IPS DF 4.7 (cell line): Measurements from ENCODE around the gene B3GALNT1.
"Not testable (repeated sequence)": the region's sequence is repeated elsewhere in the genome, so short reads cannot be mapped to it uniquely, and the experiment has no call there.

Experiments
- DNase-seq: peaks from one replicate; pipeline ENCODE4 v3.0.0-alpha.2; 2013; ENCODE audit warnings: low spot score; ENCODE audit errors: extremely low read depth

The B3GALNT1 gene

GRCh38 chr3:161081633-161082032, 23.5 kb downstream of the B3GALNT1 start:
- no peak for DNase-seq

- no peak for DNase-seq
Observed at GRCh38 chr3:161073181-161073580, 32.0 kb downstream of the B3GALNT1 start.

DNA sequence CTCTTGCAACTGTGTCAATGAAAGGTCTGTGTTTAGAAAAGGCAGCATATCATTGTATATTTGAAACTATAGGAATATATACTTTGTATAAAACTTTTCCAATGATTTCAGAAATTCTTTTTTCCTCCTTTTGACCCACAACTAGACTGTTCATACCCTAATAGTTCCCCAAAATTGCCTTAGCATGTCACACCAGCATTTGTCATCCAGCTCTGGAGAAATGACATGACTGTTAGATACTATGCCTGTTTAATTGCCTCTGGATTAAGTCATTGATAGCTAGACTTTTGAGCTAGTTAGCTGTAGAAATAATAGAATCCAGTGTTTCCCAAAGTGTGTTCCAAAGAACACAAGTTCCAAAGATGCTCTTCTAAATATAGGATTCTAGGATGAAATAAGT, 32.4 kb downstream of the B3GALNT1 start:
- no peak for DNase-seq

DNA sequence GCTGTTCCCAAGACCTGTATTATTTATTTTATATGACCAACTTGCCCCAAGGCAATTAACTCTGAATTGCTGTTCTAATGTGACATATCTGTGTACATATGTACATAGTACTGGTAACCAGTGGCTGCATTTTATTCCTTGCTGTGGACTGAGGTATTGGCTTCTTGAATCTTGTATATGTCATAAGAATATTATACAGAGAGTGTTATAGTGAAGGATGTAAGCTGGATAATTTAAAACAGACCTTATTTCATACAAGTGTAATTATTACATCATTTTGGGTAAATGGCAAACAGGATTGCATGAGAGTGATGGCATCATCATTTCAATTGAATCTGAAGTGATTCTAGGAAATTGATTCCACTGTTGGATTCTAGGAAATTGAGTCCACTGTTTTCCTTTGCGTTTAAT, 32.9 kb downstream of the B3GALNT1 start:
- no peak for DNase-seq

DNA sequence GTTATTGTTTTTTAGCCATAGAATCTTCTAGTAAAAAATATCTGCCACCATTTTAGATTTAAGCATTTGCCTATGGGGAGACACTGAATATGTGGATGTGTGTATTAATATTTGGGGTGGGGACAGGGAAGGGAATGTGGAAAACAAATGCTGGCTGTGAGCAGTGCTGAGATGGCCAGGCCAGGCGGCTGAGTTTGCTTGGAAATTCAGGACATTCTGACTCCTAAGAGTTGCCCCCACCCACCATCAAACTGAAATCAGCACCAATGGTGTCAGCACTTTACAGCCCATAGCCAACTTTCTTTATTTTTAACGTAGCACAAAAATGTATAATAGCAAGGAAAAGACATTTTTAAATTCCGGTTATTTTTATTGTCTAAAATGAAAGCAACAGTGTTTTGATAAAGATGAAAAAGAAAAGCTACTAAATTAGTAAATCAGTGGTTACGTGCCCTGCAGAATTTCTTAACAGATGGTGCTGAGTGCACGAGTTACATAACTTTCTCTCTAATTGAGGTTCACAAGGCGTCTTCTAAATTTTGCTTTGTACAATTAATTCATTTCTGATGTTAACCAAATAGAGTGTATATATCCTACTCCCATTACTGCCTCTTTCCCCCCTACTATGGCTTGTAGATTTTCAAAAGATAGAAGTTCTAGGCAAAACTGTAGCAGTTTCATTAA, 34.0 kb downstream of the B3GALNT1 start:
- DNase-seq: no peak

- DNase-seq: no peak
Observed at GRCh38 chr3:161070252-161070930, 34.8 kb downstream of the B3GALNT1 start.

DNA sequence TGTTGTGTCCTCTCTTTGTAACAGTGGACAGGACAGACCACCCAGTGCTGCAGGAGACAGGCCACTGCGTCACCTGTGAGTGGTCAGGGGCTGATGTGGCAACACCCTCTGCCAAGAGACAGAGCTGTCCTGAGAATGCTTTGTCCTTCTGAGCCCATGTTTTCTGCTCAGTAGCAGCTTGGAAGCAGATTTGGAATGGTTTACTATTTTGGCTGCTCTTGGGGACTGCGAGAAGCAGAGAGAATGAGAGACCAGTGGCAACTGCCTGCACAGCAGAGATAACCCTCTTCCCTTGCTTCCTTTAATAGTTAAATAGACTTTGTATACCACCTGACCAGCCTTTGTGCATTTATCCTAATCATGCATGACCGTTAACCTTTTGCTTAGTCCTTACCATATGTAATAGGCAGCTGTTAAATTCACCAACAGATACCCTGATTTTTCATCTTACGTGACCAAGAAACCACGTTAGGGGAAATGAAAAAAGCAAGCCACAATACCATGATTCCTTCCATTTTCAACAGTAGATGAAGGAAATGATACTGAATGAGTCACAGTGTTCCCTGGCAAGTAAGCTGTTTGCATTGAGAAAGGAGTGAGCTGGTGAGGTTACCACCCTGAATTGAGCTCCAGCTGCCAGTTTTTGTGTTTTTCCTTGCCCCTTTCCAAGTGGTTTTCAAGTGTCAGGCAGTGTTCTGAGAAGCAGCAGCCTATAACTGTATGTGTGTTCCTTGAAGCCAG, 35.5 kb downstream of the B3GALNT1 start:
- no peak for DNase-seq

DNA sequence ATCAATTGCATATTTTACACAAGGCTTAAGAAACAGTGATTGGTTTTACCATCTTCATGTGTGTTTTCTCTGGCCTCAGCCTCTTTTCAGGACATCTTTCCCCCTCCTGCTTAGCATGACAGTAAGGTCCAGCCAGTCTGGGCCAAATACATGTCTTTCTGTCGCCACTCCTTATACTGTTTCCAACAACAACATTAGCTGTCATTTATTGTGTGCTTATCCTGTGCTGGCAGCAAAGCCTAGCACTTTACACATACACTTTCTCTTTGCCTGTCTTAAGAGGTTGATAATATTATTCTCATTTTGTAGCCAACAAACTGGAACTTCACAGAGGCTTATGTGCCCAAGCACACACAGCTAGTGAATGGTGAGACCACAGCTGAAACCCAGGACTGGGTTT, 37.8 kb downstream of the B3GALNT1 start:
- DNase-seq: no peak

- no peak for DNase-seq
Observed at GRCh38 chr3:161066930-161067329, 38.2 kb downstream of the B3GALNT1 start.

GRCh38 chr3:161064413-161064812, 40.7 kb downstream of the B3GALNT1 start:
- DNase-seq: no peak

DNA sequence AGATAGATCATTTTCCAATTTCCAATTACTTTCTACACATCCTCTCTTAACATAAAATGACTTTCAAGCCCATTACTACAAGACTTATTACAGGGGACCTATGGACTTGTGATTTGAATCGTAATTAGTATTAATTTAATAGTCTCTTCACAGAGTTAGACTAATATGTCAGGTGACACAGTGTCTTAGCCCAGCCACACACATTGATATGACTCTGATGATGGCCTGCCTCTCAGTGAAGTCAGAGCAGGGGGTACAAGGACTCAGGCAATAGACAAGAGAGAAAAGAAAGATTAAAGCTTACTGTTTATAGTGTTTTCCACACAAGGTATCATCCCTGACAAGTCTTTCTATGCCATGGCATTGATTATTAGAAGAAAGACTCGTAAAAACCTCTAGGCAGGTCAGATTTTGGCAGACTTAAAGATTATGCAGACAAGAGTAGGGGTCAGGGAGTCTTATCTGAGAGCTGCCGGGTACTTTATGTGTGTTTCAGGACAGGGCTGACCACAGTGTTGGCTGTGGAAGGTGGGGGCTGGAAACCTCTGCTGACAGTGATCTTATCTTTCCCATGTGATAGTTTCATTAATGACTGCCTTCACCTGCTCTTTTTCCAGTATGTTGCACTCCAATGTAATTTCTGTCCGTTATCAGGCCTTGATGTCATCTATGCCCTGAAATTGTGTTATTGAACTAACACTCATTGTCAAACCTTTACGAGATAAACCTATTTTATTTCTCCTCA, 50.1 kb downstream of the B3GALNT1 start:
- DNase-seq: no peak

GRCh38 chr3:161051856-161052255, 53.3 kb downstream of the B3GALNT1 start:
- DNase-seq: no peak

GRCh38 chr3:161050935-161051334, 54.2 kb downstream of the B3GALNT1 start:
- no peak for DNase-seq

DNA sequence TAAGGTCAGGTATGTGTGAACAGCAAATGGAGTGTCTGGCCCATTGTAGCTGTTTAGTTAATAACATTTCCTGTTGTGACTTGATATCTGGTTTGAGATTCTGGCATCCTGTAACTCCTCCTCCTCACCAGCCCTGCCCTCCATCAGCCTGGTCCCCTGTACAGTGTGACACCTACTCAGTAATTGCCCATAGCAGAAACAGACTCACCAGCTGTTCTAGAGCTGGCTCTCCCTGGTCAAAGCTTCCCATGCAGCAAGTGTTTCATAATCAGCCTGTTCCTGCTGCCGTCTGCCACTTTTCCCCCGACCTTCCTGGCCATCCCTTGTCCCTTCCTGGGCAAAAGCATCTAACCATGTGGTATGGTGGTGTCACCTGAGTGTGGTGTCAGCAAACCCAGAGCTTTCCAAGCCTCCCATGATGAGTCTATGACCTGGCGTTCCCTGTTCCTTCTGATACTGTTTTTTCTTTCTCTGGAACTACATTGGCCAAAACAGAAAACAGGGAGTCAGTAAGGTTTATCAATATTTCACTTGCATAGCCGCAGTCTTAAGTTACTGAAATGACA, 55.4 kb downstream of the B3GALNT1 start:
- no peak for DNase-seq

- DNase-seq: no peak
Observed at GRCh38 chr3:161043336-161044035, 61.7 kb downstream of the B3GALNT1 start.

DNA sequence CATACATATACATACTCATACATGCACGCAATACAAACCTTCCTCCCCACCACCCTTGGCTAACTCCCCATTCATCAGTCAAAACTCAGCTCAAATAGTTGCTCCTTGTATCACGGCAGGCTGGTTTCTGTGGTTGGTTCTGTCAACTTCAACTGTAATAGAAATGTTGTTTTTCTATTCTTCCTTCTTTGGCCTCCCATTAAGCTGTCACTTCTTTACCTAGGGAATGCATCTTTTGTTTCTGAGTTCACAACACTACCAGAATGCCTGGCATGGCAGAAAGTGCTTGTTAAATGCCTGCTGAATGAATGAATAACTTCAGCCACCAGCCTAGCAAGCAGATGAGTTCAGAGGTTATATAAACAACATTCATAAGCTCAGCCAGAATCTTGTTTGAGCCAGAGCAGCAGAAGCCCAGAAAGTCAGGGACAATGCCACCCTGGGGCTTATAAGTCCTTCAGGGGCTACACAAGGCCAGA, 63.1 kb downstream of the B3GALNT1 start:
- no peak for DNase-seq

GRCh38 chr3:161038725-161039124, 66.4 kb downstream of the B3GALNT1 start:
- DNase-seq: no peak

DNA sequence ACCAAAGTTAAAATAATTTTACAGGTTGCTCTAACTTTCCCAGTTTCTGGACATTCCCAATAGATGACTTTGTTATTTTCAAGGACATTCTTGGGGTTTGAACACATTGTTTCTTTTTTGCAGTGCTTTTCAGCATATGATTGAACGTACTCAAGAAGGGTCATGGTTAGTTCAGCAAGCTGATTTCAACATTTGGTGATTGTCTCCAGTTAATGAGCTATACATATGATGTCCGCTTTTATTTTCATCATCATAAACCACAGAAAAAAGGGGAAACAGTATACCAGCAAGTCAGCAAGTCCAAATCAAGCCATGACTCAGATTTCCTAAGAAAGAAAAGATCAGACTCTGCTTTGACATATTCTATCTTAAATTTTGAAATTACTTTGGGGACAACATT, 69.4 kb downstream of the B3GALNT1 start:
- no peak for DNase-seq

GRCh38 chr3:161034913-161035550, 70.1 kb downstream of the B3GALNT1 start:
- not testable (repeated sequence) for DNase-seq
